ENCODE results near the gene R3HDM2. TPM values are rescaled to one million over a fixed set of nuclear protein-coding genes. Genes with fewer than 3 reads are reported as not detected.
A peak's percentile ranks its signal among the peaks of the same experiment; 100 is the strongest.

Gene R3HDM2
- total RNA-seq, 1 experiment from 2014 or later = 34.7 TPM

DNA sequence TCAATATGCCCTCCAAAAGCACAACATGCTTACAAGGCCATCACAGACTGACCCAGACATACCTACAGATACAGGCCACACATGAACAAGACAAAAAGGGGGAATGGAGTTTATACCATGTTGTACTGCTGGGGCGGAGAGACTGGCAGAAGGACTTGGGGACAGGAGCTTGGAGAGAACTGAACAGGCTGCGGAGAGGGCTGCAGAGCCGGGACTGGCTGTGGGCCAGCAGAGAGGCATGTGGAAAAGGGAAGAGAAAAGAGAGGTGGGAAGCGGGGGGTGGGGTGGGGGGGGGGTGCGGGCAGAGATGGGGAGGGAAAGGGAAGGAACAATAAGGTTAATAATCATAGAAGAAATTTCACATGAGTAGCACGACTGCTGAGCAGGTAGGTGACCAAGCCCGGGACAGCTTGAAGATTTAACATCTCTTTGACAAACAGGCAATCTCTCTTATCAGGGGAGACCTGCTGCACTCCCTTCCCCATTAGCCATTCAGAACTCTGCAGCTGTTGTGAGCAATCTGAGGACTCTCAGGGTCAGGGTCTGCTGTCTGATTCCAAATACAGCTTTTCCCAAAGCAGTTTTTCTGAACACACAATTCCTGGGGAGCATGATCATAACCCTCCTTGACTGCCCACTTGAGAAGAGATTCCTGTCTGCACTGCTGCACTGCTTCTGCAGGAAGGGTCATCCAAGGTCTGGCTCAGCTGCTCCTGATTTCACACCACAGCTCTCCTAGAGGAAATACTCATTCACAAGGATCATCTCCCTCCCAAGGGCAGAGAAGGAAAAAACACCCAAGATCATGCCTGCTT lies 158.3 kb downstream of the R3HDM2 start (continued):
- TF ChIP-seq, protein P1, sequence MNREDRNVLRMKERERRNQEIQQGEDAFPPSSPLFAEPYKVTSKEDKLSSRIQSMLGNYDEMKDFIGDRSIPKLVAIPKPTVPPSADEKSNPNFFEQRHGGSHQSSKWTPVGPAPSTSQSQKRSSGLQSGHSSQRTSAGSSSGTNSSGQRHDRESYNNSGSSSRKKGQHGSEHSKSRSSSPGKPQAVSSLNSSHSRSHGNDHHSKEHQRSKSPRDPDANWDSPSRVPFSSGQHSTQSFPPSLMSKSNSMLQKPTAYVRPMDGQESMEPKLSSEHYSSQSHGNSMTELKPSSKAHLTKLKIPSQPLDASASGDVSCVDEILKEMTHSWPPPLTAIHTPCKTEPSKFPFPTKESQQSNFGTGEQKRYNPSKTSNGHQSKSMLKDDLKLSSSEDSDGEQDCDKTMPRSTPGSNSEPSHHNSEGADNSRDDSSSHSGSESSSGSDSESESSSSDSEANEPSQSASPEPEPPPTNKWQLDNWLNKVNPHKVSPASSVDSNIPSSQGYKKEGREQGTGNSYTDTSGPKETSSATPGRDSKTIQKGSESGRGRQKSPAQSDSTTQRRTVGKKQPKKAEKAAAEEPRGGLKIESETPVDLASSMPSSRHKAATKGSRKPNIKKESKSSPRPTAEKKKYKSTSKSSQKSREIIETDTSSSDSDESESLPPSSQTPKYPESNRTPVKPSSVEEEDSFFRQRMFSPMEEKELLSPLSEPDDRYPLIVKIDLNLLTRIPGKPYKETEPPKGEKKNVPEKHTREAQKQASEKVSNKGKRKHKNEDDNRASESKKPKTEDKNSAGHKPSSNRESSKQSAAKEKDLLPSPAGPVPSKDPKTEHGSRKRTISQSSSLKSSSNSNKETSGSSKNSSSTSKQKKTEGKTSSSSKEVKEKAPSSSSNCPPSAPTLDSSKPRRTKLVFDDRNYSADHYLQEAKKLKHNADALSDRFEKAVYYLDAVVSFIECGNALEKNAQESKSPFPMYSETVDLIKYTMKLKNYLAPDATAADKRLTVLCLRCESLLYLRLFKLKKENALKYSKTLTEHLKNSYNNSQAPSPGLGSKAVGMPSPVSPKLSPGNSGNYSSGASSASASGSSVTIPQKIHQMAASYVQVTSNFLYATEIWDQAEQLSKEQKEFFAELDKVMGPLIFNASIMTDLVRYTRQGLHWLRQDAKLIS (CRISPR knock-in tag; IDR thresholded peaks at IDR 0.05; ENCODE audit: borderline replicate concordance) = no peak
- no peak for TF ChIP-seq ZNF671 (CRISPR knock-in tag; IDR thresholded peaks at IDR 0.05)
- TF ChIP-seq, protein P2, sequence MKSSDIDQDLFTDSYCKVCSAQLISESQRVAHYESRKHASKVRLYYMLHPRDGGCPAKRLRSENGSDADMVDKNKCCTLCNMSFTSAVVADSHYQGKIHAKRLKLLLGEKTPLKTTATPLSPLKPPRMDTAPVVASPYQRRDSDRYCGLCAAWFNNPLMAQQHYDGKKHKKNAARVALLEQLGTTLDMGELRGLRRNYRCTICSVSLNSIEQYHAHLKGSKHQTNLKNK (CRISPR knock-in tag; IDR thresholded peaks at IDR 0.05) = no peak
- no peak for TF ChIP-seq GABPB1 (CRISPR knock-in tag; IDR thresholded peaks at IDR 0.05)
- TF ChIP-seq FOXK1 (CRISPR knock-in tag; IDR thresholded peaks at IDR 0.05) = no peak
- TF ChIP-seq NR3C1 (CRISPR knock-in tag; conservative IDR thresholded peaks at IDR 0.05; ENCODE audit: low read depth) = no peak

DNA sequence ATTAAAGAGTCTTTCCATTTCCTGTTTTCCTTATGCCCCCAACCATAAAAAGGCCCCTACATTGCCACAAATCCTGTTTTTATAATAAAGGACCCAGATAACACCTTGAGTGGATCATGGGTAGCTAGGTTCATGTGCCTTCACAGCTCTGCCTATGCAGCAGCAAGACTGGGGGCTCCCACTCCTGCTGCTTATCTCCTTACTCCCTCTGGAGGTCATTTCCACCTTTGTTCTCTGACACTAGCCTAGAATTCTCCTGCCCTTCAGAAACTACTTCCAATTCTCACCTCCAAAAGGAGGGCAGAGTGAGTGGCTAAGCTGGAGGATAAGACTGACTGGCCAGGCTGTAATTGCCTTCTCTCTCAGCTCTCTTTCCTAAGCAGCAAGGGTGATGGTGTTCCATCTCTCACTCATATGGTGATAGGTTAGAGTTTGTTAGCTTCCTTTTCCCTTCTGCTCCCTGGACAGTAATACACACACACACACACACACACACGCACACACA lies 159.8 kb downstream of the R3HDM2 start:
- Mint-ChIP-seq H3K4me1 (no peaks in the 10 kb centered on the region), H3K36me3 (peaks cover 21% of the 10 kb centered on the region), H3K27me3 (ENCODE audit: low read depth) (no peaks in the 10 kb centered on the region), H3K4me3 (no peak overlapping the region), H3K9me3 (no peaks in the 10 kb centered on the region), H3K27ac (no peak overlapping the region; the same call in 1 of the 2 replicates)
- TF ChIP-seq FOXK1 (CRISPR knock-in tag; IDR thresholded peaks at IDR 0.05) = no peak
- ChIA-PET POLR2A (interaction anchor here (1.0 kb wide), 1 partner anchor 19 kb away, joined by 3 read pairs; no protein-coding TSS in a partner anchor), CTCF (interaction anchor here (0.6 to 3.2 kb wide), 25 partner anchors 11 to 319 kb away, joined by 3 to 19 read pairs (median 5); partner anchors contain the start of genes GLI1, INHBE, SHMT2 and STAC3)
- ATAC-seq (peak; percentile 93), DNase-seq (ENCODE audit: low spot score) (no peak)

DNA sequence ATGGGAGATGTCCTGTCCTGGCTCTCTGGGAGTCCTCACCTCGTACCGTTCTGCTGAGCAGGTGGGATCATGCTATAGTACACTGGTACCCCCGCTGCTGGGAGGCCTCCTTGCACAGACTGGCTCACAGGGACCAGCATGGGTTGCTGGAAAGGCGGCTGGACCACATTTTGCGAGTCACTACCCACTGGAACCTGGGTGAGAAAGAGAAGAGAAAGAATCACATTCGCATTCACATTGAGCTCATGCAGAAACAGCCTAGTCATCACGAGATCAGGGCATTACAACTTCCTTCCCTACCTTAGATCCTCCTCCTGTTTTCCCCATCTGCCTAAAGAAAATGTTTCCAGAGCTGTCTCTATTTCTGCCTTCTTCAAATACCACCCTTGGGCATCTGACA lies 162.6 kb downstream of the R3HDM2 start:
- no peak for ATAC-seq
- H3K27ac Mint-ChIP-seq = no peak overlapping the region
- no peak for DNase-seq (ENCODE audit: low spot score)
- no peaks in the 10 kb centered on the region for H3K27me3 Mint-ChIP-seq (ENCODE audit: low read depth)
- TF ChIP-seq NFYB (CRISPR knock-in tag; conservative IDR thresholded peaks at IDR 0.05; ENCODE audit: low read depth) (no peak), GABPB1 (CRISPR knock-in tag; IDR thresholded peaks at IDR 0.05) (no peak), FOXJ3 (CRISPR knock-in tag; IDR thresholded peaks at IDR 0.05; ENCODE audit: borderline replicate concordance) (no peak), NR1H2 (CRISPR knock-in tag; IDR thresholded peaks at IDR 0.05) (no peak), ZNF396 (CRISPR knock-in tag; IDR thresholded peaks at IDR 0.05; ENCODE audit: borderline replicate concordance) (no peak), TEAD1 (CRISPR knock-in tag; IDR thresholded peaks at IDR 0.05) (no peak), OVOL2 (CRISPR knock-in tag; IDR thresholded peaks at IDR 0.05; ENCODE audit: borderline replicate concordance) (no peak), RELA (CRISPR knock-in tag; IDR thresholded peaks at IDR 0.05; ENCODE audit: borderline replicate concordance) (no peak)
- TF ChIP-seq, protein P3, sequence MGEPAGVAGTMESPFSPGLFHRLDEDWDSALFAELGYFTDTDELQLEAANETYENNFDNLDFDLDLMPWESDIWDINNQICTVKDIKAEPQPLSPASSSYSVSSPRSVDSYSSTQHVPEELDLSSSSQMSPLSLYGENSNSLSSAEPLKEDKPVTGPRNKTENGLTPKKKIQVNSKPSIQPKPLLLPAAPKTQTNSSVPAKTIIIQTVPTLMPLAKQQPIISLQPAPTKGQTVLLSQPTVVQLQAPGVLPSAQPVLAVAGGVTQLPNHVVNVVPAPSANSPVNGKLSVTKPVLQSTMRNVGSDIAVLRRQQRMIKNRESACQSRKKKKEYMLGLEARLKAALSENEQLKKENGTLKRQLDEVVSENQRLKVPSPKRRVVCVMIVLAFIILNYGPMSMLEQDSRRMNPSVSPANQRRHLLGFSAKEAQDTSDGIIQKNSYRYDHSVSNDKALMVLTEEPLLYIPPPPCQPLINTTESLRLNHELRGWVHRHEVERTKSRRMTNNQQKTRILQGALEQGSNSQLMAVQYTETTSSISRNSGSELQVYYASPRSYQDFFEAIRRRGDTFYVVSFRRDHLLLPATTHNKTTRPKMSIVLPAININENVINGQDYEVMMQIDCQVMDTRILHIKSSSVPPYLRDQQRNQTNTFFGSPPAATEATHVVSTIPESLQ (CRISPR knock-in tag; IDR thresholded peaks at IDR 0.05) = no peak
- TF ChIP-seq, protein P4, sequence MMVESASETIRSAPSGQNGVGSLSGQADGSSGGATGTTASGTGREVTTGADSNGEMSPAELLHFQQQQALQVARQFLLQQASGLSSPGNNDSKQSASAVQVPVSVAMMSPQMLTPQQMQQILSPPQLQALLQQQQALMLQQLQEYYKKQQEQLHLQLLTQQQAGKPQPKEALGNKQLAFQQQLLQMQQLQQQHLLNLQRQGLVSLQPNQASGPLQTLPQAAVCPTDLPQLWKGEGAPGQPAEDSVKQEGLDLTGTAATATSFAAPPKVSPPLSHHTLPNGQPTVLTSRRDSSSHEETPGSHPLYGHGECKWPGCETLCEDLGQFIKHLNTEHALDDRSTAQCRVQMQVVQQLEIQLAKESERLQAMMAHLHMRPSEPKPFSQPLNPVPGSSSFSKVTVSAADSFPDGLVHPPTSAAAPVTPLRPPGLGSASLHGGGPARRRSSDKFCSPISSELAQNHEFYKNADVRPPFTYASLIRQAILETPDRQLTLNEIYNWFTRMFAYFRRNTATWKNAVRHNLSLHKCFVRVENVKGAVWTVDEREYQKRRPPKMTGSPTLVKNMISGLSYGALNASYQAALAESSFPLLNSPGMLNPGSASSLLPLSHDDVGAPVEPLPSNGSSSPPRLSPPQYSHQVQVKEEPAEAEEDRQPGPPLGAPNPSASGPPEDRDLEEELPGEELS (CRISPR knock-in tag; IDR thresholded peaks at IDR 0.05) = no peak
- CTCF ChIA-PET = interaction anchor here (0.9 to 1.3 kb wide), 2 partner anchors 55 to 184 kb away, joined by 3 to 4 read pairs; no protein-coding TSS in a partner anchor
- POLR2A ChIA-PET = no interaction called here
- H3K4me3 Mint-ChIP-seq = no peak overlapping the region
- no peaks in the 10 kb centered on the region for H3K9me3 Mint-ChIP-seq
- no peaks in the 10 kb centered on the region for H3K4me1 Mint-ChIP-seq
- H3K36me3 Mint-ChIP-seq = peaks cover 21% of the 10 kb centered on the region

Measured in WTC11 (cell line).